Measurements from ENCODE around the gene ZNF784.

GRCh38 chr19:55660404-55660803 lies 36.0 kb upstream of the ZNF784 start:
- no peak for TF ChIP-seq EZH2 (optimal IDR thresholded peaks at IDR 0.05; ENCODE audit: low read depth, low read length)
- no peak for TF ChIP-seq CTCF (IDR thresholded peaks at IDR 0.05; ENCODE audit: low read length)
- no peak for TF ChIP-seq EZH2phosphoT487 (IDR thresholded peaks at IDR 0.05; ENCODE audit: low read length)
